WERI-Rb-1 (cell line): Measurements from ENCODE around the gene TXN.

Experiments
- DNase-seq: peaks from one replicate; pipeline ENCODE4 v3.0.0-alpha.2; 2020
- H3K27ac ChIP-seq: fragments of 250-450 bp; sonication (Bioruptor Pico); 2 replicates; pipeline ENCODE4 v1.5.1; 2020; ENCODE audit warnings: mild to moderate bottlenecking, moderate library complexity
- H3K27me3 ChIP-seq: fragments of 250-450 bp; sonication (Bioruptor Pico); 2 replicates; pipeline ENCODE4 v1.5.1; 2021; ENCODE audit warnings: mild to moderate bottlenecking, low read depth, moderate library complexity; ENCODE audit not compliant: insufficient read depth, severe bottlenecking
- H3K36me3 ChIP-seq: fragments of 250-450 bp; sonication (Bioruptor Pico); 2 replicates; pipeline ENCODE4 v1.5.1; 2020; ENCODE audit warnings: mild to moderate bottlenecking, moderate library complexity
- H3K4me3 ChIP-seq: 2 replicates; pipeline ENCODE4 v1.5.1; 2011; ENCODE audit warnings: low read depth, mild to moderate bottlenecking, control low read depth, low read length
- H3K9me3 ChIP-seq: fragments of 250-450 bp; sonication (Bioruptor Pico); 2 replicates; pipeline ENCODE4 v1.5.1; 2021; ENCODE audit warnings: mild to moderate bottlenecking, moderate library complexity; ENCODE audit not compliant: severe bottlenecking
- TF ChIP-seq, protein P1 (sequence below): IDR thresholded peaks from 2 replicates; pipeline ENCODE4 v1.5.1; 2011; ENCODE audit warnings: low read depth, mild to moderate bottlenecking, control low read depth, inconsistent platforms, low read length

TXN gene

DNA sequence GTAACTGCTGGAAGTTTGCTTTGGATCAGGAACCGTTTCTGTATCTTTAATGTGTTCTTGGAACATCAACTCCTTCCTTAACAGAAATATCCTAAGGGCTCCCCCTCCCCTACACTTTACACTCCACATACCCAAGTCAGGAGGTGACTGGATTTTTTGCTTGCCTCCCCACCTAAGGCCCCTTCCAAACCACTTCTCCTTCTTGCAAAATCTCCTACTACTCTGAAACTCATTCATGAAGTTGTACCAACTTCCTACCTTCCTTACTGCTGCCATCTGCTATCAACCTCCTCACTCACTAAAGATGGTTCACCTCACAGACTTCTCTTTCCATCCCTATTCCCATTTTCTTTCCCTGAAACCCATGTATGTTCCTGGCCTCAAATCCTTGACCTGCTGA is 16.1 kb downstream of the TXN start:
- DNase-seq: no peak
- Histone ChIP-seq H3K36me3 (peaks cover 5% of the 10 kb centered on the region; the same call in 1 of the 2 replicates), H3K4me3 (no peak overlapping the region), H3K27me3 (peaks cover 25% of the 10 kb centered on the region), H3K27ac (no peak overlapping the region), H3K9me3 (peaks cover 6% of the 10 kb centered on the region)
- TF ChIP-seq, protein P1, sequence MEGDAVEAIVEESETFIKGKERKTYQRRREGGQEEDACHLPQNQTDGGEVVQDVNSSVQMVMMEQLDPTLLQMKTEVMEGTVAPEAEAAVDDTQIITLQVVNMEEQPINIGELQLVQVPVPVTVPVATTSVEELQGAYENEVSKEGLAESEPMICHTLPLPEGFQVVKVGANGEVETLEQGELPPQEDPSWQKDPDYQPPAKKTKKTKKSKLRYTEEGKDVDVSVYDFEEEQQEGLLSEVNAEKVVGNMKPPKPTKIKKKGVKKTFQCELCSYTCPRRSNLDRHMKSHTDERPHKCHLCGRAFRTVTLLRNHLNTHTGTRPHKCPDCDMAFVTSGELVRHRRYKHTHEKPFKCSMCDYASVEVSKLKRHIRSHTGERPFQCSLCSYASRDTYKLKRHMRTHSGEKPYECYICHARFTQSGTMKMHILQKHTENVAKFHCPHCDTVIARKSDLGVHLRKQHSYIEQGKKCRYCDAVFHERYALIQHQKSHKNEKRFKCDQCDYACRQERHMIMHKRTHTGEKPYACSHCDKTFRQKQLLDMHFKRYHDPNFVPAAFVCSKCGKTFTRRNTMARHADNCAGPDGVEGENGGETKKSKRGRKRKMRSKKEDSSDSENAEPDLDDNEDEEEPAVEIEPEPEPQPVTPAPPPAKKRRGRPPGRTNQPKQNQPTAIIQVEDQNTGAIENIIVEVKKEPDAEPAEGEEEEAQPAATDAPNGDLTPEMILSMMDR: no peak

GRCh38 chr9:110228321-110228720 is 28.0 kb downstream of the TXN start:
- Histone ChIP-seq H3K27ac (no peak overlapping the region), H3K4me3 (no peak overlapping the region), H3K27me3 (peaks cover 60% of the 10 kb centered on the region), H3K9me3 (peaks cover 2% of the 10 kb centered on the region), H3K36me3 (no peaks in the 10 kb centered on the region)
- TF ChIP-seq, protein P1: no peak
- DNase-seq: no peak

DNA sequence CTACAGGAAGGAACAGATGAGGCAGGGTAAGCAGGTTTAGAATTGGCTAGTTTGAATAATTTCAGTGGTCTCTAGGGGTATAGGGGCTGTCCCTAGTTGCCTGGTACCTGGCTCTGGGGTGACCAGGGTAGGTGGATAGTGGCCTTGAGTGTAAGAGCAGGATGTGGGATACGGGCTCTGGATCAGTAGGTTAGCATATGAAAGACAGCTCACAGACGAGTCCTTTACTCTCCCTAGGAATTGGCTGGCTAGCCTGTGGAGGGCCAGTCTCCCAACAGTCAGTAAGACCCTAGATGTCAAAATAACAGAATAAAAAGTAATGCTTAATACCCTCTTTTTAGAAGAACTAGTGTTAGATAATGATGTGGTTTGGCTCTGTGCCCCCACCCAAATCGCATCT is 31.7 kb downstream of the TXN start:
- no peak for DNase-seq
- TF ChIP-seq, protein P1: no peak
- H3K27ac ChIP-seq: no peak overlapping the region
- H3K9me3 ChIP-seq: peaks cover 2% of the 10 kb centered on the region
- H3K36me3 ChIP-seq: no peaks in the 10 kb centered on the region
- peaks cover 90% of the 10 kb centered on the region for H3K27me3 ChIP-seq
- no peak overlapping the region for H3K4me3 ChIP-seq

DNA sequence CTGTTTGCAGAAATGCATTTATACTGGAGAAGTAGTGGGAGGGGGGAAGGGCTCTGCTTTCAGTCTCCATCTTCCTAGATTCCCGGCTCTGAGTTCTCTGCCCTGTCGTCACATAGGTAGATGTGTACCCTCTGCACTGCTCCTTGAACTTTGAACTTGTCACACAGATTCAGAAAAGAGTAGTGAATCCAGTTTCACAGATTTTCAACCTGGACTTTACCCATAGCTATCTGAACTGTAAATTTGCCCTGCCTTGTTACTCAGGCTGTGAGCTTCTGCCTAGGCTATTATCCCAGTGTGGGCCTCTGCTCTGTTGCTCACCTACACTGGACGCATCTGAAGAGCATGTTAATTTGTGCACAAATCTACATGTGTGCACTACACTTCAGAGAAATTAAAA is 35.5 kb downstream of the TXN start:
- Histone ChIP-seq H3K27me3 (peaks cover 97% of the 10 kb centered on the region), H3K9me3 (peaks cover 2% of the 10 kb centered on the region), H3K4me3 (no peak overlapping the region), H3K27ac (no peak overlapping the region), H3K36me3 (no peaks in the 10 kb centered on the region)
- TF ChIP-seq, protein P1: no peak
- DNase-seq: no peak

DNA sequence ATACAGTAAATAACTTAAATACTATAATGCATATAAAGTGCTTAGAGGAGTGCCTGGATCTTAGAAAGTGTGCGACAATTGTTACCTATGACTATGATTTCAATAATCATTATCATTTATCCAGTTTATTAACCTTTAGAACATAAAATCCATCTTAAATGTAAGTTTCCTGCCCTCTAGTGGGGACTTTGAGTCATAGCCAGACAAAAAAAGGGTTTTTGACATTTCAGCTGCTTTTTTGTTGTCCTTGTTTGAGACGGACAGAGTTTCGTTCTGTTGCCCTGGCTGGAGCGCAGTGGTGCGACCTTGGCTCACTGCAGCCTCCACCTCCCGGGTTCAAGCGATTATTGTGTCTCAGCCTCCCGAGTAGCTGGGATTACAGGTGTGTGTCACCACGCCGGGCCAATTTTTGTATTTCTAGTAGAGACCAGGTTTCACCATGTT is 38.6 kb downstream of the TXN start:
- H3K27ac ChIP-seq: no peak overlapping the region
- TF ChIP-seq, protein P1: peak; percentile 51; the same call in 1 of the 2 replicates
- no peak for DNase-seq

More for the DNA sequence above, 38.6 kb downstream of the TXN start:
- no peaks in the 10 kb centered on the region for H3K9me3 ChIP-seq
- no peaks in the 10 kb centered on the region for H3K36me3 ChIP-seq
- H3K4me3 ChIP-seq: no peak overlapping the region
- H3K27me3 ChIP-seq: peaks cover 98% of the 10 kb centered on the region
